ENCODE measurements around the gene ARPP19.
"Not testable (repeated sequence)": the region's sequence is repeated elsewhere in the genome, so short reads cannot be mapped to it uniquely, and the experiment has no call there.

The ARPP19 gene

GRCh38 chr15:52512869-52513268 lies 56.0 kb downstream of the ARPP19 start:
- not testable (repeated sequence) for ATAC-seq, DNase-seq

GRCh38 chr15:52511084-52511483 lies 57.7 kb downstream of the ARPP19 start:
- ATAC-seq, result no peak
- DNase-seq, result no peak

DNA sequence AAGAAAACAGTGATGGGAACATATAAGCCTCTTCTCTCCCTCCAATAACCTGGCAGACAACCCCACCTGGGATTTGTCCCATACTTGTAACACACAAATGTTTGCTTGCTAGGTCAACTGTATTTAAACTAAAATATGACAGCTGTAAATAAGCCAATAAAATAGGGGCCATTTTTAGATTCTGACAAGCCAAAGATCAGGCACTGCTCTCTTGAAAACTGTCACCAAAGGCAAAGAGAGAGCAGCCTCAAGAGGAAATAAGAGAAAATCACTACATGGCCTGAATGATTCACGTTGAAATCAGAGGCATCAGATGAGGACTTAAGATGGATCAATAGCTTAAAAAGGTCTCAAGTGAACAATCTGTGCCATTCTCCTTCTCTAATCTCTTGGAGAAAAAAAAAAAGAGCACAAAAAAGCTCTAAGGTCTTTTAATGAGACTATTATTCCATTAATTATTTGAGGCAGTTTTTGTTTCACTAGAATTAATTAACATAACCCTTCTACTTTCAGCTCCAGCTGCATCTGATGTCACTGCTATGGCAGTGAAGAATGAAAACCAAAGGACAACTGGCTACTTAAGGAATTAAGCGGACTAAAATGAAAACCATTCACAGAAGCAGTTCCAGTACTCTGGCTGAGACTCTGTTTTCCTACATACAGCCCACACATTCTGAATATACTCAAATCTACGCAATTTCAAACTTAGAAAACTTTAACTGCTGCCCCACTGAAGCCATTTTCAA lies 59.2 kb downstream of the ARPP19 start:
- DNase-seq (no peak), ATAC-seq (no peak)

DNA sequence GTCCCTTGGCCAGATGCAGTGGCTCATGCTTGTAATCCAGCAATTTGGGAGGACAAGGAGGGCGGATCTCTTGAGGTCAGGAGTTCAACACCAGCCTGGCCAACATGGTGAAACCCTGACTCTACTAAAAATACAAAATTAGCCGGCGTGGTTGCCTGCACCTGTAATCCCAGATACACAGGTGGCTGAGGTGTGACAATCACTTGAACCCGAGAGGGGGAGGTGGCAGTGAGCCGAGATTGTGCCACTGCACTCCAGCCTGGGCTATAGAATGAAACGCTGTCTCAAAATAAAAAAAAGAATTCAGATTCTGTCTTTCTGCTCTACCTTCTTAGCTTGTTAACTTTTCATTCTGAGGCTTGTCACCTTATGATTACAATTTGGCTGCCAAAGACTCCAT lies 62.3 kb downstream of the ARPP19 start:
- DNase-seq (no peak), ATAC-seq (no peak)

GRCh38 chr15:52505151-52505550 lies 63.7 kb downstream of the ARPP19 start:
- ATAC-seq, result no peak
- DNase-seq, result no peak

DNA sequence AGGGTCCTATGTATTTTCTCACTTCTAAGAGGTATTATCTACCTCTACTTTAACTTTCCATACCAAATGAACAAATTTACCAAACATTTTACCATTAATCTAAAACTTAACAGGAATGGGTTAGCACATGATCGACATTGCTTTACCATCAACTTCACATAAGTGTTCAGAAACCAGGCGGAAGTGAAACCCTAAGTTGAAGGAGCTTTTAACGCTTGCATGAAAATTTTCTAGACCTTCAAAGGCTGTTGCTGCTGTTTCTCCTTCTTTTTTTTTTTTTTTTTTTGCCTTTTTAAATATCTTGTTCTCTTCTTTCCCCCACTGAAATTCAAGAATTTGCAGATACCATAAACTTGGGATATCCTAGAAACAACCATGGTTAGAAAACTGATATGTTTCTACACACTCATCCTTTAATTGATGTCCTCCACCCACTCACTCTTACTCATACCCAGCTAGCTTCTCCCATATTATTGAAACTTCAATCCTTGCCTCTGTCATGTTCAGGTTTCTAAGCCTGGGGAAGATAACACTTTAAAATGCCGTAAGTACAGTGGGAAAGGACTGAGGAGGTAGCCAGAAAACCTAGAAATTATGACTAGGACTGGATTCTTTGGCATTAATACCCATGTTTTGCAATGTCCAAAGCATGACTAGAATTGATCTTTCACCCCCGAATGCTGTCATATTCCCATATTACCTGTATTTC lies 64.9 kb downstream of the ARPP19 start:
- ATAC-seq (peak; percentile 66), DNase-seq (no peak)

GRCh38 chr15:52502608-52503007 lies 66.2 kb downstream of the ARPP19 start:
- DNase-seq (no peak), ATAC-seq (no peak)

DNA sequence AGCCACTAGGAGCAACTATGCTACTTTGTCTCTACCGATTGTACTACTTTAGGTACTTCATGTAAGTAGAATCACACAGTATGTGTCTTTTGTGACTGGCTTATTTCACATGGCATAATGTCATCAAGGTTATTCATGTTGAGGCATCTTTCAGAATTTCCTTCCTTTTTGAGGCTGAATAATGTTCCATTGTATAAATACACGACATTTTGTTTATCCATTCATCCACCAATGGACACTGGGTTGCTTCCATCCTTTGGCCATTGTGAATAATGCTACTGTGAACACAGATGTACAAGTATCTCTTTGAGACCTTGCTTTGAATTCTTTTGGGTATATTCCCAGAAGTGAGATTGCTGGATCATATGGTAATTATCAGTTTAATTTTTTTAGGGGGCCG lies 69.3 kb downstream of the ARPP19 start:
- ATAC-seq, result no peak
- no peak for DNase-seq

- no peak for DNase-seq
These were observed 70.1 kb downstream of the ARPP19 start for GRCh38 chr15:52498706-52499105.

More at GRCh38 chr15:52498706-52499105, 70.1 kb downstream of the ARPP19 start:
- ATAC-seq, result no peak

Measured in stimulated activated naive CD8-positive, alpha-beta T cell treated with anti-CD3 and anti-CD28 coated beads, Interleukin-15, Interleukin-2, amounts not matched to agents 100 U/mL and 50 U/mL, for 24 hours (primary cell).